ENCODE data around the gene KCNMA1. TPM values are rescaled to one million over a fixed set of nuclear protein-coding genes. Genes with fewer than 3 reads are reported as not detected.

KCNMA1 gene
- total and polyA plus RNA-seq, 9 of the 15 experiments (the other 6 are each of a cell fraction or from before 2014, with no cell fraction given), result 0.01 to 0.95 (median 0.15) TPM; not detected in 4

DNA sequence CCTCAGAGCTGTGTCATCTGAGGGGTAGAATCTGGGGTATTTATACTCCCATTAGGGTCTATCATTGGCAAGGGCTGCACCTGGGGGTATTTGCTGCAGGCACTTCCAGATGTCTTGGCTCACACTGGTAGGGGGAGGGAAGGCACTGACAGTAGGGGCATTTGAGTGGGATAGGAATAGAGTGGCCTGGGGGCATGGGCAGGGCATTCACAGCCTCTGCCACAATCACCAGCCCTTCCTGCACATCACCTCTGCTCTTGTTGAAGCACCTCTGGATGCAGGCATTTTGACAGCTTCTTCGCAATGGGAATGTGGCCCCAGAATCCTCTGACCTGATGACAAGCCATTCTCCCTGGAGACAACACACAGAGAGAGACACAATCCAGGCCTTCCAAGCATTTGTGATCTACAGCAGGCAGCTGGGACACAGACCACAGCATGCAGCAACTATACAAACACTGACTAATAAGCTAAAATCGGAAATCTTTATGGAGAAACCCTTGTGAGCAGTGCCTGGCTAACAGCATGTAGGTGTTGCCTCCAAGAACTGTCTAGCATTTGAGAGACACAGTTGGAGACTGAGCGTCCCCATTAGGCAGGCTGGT, 178.5 kb downstream of the KCNMA1 start:
- Histone ChIP-seq H2AFZ (ENCODE audit: low read depth, low read length) (no peak overlapping the region), H4K20me1 (replicated peaks; ENCODE audit: control insufficient read depth, insufficient read depth, low read length) (0 out of 2 replicates have a peak, but pooled peaks cover 2% of the 10 kb centered on the region), H3K9me3 (replicated peaks; ENCODE audit: control insufficient read depth, insufficient read depth, low read depth, low read length) (no peaks in the 10 kb centered on the region), H3K27ac (ENCODE audit: extremely low read depth, low read depth, low read length) (no peak overlapping the region), H3K9me1 (ENCODE audit: control insufficient read depth, insufficient read depth, low read length) (no peaks in the 10 kb centered on the region), H3K4me3 (no peak overlapping the region), H3K4me2 (ENCODE audit: insufficient read depth, low read length) (no peak overlapping the region), H3K36me3 (ENCODE audit: control insufficient read depth, insufficient read depth, low read length) (no peaks in the 10 kb centered on the region), H3K27me3 (ENCODE audit: control insufficient read depth in 2 of 2, insufficient read depth in 2 of 2, low read length in 2 of 2) (no peaks in the 10 kb centered on the region; a peak in 1 of 5 replicates), H3K9ac (ENCODE audit: insufficient read depth in 1 of 2, low read depth in 2 of 2, low read length in 2 of 2) (no peak overlapping the region), H3K79me2 (ENCODE audit: control insufficient read depth, insufficient read depth, low read length) (no peaks in the 10 kb centered on the region), H3K4me1 (replicated peaks in 1 of 2; ENCODE audit: control insufficient read depth in 2 of 2, insufficient read depth in 2 of 2, low read length in 2 of 2) (no peaks in the 10 kb centered on the region)
- ChIA-PET POLR2A (interaction anchor here (0.7 to 1.1 kb wide), 2 partner anchors 9 to 1351 kb away, joined by 3 read pairs; no protein-coding TSS in a partner anchor), CTCF (ENCODE audit: low intra/inter-chr PET ratio) (no interaction called here)
- BruUV-seq (replicated peaks), result no TSS peak
- FAIRE-seq (no peak), ATAC-seq (no peak), DNase-seq (ENCODE audit: extremely low read depth in 1 of 4, low spot score in 3 of 4) (no peak)
- in situ Hi-C loops (cut with MboI), result no loop called here
- intact Hi-C loops (cut with micrococcal nuclease), result no loop called here
- 0% methylated on average over 3 of the region's 3 CpGs for WGBS (ENCODE audit: insufficient coverage, low coverage, missing lambda C conversion rate)
- TF ChIP-seq, protein P1, sequence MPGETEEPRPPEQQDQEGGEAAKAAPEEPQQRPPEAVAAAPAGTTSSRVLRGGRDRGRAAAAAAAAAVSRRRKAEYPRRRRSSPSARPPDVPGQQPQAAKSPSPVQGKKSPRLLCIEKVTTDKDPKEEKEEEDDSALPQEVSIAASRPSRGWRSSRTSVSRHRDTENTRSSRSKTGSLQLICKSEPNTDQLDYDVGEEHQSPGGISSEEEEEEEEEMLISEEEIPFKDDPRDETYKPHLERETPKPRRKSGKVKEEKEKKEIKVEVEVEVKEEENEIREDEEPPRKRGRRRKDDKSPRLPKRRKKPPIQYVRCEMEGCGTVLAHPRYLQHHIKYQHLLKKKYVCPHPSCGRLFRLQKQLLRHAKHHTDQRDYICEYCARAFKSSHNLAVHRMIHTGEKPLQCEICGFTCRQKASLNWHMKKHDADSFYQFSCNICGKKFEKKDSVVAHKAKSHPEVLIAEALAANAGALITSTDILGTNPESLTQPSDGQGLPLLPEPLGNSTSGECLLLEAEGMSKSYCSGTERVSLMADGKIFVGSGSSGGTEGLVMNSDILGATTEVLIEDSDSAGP (CRISPR knock-in tag; IDR thresholded peaks at IDR 0.05), result no peak
- TF ChIP-seq, protein P2, sequence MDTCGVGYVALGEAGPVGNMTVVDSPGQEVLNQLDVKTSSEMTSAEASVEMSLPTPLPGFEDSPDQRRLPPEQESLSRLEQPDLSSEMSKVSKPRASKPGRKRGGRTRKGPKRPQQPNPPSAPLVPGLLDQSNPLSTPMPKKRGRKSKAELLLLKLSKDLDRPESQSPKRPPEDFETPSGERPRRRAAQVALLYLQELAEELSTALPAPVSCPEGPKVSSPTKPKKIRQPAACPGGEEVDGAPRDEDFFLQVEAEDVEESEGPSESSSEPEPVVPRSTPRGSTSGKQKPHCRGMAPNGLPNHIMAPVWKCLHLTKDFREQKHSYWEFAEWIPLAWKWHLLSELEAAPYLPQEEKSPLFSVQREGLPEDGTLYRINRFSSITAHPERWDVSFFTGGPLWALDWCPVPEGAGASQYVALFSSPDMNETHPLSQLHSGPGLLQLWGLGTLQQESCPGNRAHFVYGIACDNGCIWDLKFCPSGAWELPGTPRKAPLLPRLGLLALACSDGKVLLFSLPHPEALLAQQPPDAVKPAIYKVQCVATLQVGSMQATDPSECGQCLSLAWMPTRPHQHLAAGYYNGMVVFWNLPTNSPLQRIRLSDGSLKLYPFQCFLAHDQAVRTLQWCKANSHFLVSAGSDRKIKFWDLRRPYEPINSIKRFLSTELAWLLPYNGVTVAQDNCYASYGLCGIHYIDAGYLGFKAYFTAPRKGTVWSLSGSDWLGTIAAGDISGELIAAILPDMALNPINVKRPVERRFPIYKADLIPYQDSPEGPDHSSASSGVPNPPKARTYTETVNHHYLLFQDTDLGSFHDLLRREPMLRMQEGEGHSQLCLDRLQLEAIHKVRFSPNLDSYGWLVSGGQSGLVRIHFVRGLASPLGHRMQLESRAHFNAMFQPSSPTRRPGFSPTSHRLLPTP (IDR thresholded peaks at IDR 0.05; ENCODE audit: borderline replicate concordance, extremely low read depth, insufficient read length), result no peak
- TF ChIP-seq HBP1 (CRISPR knock-in tag; IDR thresholded peaks at IDR 0.05), result no peak
- TF ChIP-seq ARNT (IDR thresholded peaks at IDR 0.05), result no peak
- TF ChIP-seq, protein P3, sequence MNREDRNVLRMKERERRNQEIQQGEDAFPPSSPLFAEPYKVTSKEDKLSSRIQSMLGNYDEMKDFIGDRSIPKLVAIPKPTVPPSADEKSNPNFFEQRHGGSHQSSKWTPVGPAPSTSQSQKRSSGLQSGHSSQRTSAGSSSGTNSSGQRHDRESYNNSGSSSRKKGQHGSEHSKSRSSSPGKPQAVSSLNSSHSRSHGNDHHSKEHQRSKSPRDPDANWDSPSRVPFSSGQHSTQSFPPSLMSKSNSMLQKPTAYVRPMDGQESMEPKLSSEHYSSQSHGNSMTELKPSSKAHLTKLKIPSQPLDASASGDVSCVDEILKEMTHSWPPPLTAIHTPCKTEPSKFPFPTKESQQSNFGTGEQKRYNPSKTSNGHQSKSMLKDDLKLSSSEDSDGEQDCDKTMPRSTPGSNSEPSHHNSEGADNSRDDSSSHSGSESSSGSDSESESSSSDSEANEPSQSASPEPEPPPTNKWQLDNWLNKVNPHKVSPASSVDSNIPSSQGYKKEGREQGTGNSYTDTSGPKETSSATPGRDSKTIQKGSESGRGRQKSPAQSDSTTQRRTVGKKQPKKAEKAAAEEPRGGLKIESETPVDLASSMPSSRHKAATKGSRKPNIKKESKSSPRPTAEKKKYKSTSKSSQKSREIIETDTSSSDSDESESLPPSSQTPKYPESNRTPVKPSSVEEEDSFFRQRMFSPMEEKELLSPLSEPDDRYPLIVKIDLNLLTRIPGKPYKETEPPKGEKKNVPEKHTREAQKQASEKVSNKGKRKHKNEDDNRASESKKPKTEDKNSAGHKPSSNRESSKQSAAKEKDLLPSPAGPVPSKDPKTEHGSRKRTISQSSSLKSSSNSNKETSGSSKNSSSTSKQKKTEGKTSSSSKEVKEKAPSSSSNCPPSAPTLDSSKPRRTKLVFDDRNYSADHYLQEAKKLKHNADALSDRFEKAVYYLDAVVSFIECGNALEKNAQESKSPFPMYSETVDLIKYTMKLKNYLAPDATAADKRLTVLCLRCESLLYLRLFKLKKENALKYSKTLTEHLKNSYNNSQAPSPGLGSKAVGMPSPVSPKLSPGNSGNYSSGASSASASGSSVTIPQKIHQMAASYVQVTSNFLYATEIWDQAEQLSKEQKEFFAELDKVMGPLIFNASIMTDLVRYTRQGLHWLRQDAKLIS (CRISPR knock-in tag; IDR thresholded peaks at IDR 0.05), result no peak
- no peak for TF ChIP-seq NR1H2 (CRISPR knock-in tag; IDR thresholded peaks at IDR 0.05)
- TF ChIP-seq, protein P4, sequence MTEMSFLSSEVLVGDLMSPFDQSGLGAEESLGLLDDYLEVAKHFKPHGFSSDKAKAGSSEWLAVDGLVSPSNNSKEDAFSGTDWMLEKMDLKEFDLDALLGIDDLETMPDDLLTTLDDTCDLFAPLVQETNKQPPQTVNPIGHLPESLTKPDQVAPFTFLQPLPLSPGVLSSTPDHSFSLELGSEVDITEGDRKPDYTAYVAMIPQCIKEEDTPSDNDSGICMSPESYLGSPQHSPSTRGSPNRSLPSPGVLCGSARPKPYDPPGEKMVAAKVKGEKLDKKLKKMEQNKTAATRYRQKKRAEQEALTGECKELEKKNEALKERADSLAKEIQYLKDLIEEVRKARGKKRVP (CRISPR knock-in tag; IDR thresholded peaks at IDR 0.05), result no peak
- no peak for TF ChIP-seq HMG20B (CRISPR knock-in tag; IDR thresholded peaks at IDR 0.05)
- TF ChIP-seq HSF4 (CRISPR knock-in tag; IDR thresholded peaks at IDR 0.05; ENCODE audit: borderline replicate concordance), result no peak
- TF ChIP-seq PHF21A (IDR thresholded peaks at IDR 0.05; ENCODE audit: borderline replicate concordance, low read depth), result no peak
- no peak for TF ChIP-seq TBP (optimal IDR thresholded peaks at IDR 0.05; ENCODE audit: low read depth, low read length)
